ENCODE data around the gene ATP8B1.

ATP8B1 gene

GRCh38 chr18:57754577-57755338, 48.4 kb downstream of the ATP8B1 start:
- TF ChIP-seq CTCF (IDR thresholded peaks at IDR 0.05; ENCODE audit: insufficient read depth, low read depth, low read length, missing control alignments) = no peak
- DNase-seq (ENCODE audit: low read depth) = no peak
- H3K4me3 ChIP-seq (ENCODE audit: low read length) = no peak overlapping the region

- no peak overlapping the region for H3K4me3 ChIP-seq (ENCODE audit: low read length)
- TF ChIP-seq CTCF (IDR thresholded peaks at IDR 0.05; ENCODE audit: insufficient read depth, low read depth, low read length, missing control alignments) = no peak
- DNase-seq (ENCODE audit: low read depth) = no peak
These were observed 50.1 kb downstream of the ATP8B1 start for GRCh38 chr18:57753063-57753462.

GRCh38 chr18:57749604-57749970, 53.5 kb downstream of the ATP8B1 start:
- H3K4me3 ChIP-seq (ENCODE audit: low read length) = no peak overlapping the region
- no peak for DNase-seq (ENCODE audit: low read depth)
- TF ChIP-seq CTCF (IDR thresholded peaks at IDR 0.05; ENCODE audit: insufficient read depth, low read depth, low read length, missing control alignments) = no peak

- H3K4me3 ChIP-seq (ENCODE audit: low read length) = no peak overlapping the region
- peak; percentile 82 for DNase-seq (ENCODE audit: low read depth)
- TF ChIP-seq CTCF (IDR thresholded peaks at IDR 0.05; ENCODE audit: insufficient read depth, low read depth, low read length, missing control alignments) = no peak
These were observed 54.1 kb downstream of the ATP8B1 start for GRCh38 chr18:57748770-57749603.

GRCh38 chr18:57747809-57748680, 55.1 kb downstream of the ATP8B1 start:
- no peak for DNase-seq (ENCODE audit: low read depth)
- no peak overlapping the region for H3K4me3 ChIP-seq (ENCODE audit: low read length)
- no peak for TF ChIP-seq CTCF (IDR thresholded peaks at IDR 0.05; ENCODE audit: insufficient read depth, low read depth, low read length, missing control alignments)

GRCh38 chr18:57744211-57744694, 58.9 kb downstream of the ATP8B1 start:
- no peak overlapping the region for H3K4me3 ChIP-seq (ENCODE audit: low read length)
- no peak for DNase-seq (ENCODE audit: low read depth)
- TF ChIP-seq CTCF (IDR thresholded peaks at IDR 0.05; ENCODE audit: insufficient read depth, low read depth, low read length, missing control alignments) = no peak
